IPS-11a (cell line): Measurements from ENCODE around the gene CACNA2D2.

Source experiments
- H3K4me3 ChIP-seq: one replicate; pipeline ENCODE4 v1.5.1; 2013; ENCODE audit warnings: low read depth, low read length, control low read depth

CACNA2D2 gene

DNA sequence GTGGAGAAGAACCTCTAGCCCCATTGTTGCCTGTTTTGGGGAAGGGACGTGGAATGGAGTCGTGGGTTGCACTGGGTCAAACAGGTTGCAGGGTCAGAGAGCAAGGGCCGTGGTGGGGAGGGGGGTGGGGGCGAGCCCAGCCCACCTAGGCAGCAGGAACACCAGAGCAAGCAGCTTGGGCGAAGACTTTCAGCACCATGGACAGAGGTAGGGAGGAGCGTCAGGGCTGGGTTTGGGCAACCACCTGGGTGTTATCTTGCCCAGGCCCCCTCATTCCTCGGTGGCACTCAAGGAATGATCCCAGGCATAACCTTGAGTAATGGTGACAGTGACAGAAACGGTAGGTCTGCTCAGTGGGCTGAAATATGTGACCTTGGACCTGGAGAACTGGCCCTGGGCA, 98.2 kb downstream of the CACNA2D2 start:
- H3K4me3 ChIP-seq: no peak overlapping the region

DNA sequence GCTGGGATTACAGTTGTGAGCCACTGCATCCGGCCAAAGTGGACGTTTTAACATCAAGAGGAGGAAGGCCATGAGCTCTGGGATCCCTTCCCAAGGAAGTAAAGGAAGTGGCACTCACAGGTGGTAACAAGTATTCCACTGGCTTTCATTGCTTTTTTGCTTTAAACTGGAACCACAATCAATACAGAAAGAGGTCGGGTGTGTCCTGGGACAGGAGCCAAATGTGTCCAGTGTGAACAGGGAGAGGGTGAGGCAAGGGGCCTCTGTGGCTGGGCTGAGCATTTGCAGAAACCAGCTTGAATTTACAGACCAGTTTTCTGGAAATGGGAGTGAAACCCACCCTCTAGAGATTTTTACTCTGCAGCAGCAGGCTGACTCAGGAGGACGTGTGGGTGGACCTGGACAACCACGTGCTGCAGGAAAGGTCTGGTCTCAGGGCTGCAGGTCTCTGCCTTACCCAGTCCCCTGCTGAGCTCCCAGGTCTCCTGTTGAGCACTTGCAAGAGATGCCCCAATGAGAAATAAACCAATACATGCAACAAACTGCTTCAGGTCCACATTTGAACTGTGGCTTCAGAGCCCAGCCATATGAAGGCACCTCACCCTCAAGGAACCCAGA, 101.3 kb downstream of the CACNA2D2 start:
- no peak overlapping the region for H3K4me3 ChIP-seq

DNA sequence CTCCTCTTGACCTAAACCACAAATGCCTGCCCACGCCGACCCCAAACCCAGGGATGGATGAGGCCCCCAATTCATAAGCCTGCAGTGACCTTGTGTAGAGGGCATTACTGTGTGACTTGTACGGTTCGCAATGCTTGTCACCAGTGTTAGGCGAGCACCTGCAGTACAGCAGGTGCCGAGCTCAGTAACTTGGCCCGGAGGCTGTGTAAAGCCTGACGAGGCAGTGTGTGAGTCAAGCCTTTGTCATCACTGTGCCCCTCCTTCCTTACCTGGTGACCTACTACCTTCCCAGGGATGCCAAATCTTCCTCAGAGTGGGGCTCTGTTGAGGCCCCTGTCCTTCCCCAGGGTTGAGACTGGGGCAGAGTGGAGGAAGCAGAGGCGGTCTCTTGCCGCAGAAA, 106.9 kb downstream of the CACNA2D2 start:
- no peak overlapping the region for H3K4me3 ChIP-seq

DNA sequence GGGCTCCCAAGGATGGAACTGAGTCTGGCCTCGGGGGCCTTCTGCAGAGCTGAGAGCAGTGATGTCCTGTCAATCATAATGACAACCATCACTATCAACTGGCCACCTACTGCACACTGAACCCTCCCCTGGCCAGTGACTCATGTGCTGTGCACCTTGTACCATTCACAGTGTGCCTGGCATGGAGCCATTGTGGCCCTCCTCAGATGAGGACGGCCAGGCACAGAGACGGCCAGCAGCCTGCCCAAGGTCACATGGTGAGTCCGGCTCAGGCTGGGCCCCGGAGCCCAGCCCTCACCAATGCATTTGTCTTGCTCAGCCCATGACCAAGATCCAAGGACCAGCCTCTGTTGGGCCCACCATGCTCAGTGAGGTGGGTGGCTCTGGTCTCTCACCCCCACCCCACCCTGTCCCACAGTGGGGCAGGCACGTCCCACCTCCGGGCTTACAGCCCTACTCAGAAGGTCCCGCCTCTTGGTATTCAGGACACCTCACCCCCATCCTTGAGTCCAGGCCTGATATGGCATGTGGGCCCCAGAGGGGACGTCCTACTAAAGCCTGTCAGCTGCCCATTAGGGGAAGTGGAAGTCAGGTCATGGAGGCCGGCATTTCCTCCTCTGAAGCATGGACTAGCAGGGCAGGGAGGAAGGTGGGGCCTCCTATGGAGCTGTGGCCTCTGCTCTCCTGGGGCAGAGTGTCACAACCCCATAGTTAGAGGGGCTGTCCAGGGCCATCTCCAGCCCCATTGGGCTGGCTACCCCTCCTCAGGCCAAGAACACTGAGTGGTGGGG, 108.2 kb downstream of the CACNA2D2 start:
- no peak overlapping the region for H3K4me3 ChIP-seq

DNA sequence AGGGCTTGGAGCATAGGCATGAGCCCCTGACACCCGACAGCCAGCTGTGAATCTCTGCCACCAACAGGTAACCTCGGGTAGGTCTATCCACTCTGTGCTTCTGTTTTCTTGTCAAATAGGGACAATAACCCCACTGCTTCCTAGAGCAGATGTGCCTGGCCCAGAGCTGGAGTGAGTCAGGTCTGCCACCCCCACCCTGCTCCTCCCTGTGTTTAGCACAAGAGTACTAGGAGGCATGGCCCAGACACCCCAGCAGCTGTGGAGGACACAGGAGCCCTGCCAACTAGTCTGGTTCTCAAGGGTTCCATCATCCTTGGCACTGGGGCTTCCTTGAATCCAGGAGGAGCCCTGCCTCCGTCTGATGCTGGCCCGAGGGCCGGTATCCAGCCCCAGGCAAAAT, 110.4 kb downstream of the CACNA2D2 start:
- no peak overlapping the region for H3K4me3 ChIP-seq

DNA sequence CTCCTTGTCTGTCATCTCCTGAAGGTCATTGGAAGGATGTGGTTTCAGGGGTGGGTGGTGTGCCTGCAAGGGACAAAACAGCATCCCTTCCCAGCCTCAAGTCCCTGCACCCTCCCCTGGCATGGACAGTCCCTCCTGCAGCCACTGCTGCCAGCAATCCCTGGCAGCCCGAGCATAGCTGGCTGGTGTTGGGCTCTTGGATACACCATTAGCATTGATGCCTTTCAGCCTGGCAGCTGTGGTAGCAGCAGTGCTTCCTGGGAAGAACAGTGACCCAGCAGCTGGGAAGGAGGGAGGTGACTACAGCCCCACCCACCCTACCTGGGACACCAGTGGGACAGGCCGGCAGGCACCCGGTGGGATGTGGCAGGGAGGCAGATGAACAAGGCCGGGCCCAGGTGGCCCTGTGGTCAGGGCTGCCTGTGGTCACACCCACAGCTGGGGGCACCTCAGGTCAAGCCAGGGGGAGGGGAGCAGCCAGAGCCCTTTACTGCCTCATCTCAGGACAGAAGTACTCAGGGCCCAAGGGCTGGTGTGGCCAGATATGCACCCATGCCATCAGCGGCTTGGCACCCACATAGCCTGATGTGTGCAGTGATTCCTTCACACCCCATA, 111.2 kb downstream of the CACNA2D2 start:
- H3K4me3 ChIP-seq: no peak overlapping the region

DNA sequence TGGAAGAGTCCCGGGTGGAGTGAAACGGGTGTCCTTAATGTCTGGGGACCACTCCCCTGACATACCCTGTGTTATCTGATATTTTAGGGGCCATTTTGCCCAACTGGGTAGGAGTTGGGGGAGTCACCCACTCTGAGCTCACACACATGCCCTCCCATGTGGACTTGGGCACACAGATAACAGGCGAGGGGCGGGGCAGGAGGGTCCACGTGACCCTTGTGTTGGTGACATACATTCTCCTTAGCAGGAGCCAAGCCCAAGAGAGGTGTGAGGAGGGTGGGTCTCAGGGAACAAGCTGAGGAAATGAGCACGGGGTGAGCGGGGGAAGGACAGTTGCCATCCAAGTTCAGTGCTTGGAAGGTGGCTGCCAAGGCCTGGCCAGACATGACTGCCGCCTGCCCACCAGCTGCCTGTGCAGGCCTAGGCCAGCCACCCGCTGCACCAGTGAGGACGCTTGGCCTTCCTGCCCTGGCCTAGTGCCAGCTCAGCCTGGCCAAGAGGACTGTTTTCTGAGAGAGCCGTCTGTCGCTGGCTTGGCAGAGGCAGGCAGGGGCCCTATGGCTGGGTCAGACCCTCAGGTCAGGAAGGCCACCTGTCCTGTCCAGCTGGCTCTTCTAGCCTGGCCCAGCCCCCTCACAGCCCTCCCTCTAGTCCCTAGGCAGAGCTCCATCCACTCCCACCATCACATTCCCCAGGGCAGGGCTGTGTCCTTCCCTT, 112.8 kb downstream of the CACNA2D2 start:
- H3K4me3 ChIP-seq: no peak overlapping the region

DNA sequence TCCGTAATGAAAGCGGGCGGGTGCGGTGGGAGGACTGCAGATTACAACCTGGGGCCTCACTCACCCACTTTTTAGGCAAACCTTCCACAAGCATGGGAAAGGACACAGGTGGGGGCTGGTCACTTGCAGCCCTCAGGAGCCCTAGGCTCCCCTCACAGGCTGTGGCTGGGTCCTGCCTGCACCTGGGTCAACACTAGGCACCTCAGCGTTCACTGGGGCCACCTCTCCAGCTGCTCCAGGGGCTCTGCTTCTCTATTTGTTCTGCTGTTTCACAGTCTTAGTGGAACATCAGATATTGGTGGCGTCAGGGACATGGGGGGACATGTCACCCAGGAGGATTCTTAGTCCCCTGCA, 114.0 kb downstream of the CACNA2D2 start:
- no peak overlapping the region for H3K4me3 ChIP-seq

DNA sequence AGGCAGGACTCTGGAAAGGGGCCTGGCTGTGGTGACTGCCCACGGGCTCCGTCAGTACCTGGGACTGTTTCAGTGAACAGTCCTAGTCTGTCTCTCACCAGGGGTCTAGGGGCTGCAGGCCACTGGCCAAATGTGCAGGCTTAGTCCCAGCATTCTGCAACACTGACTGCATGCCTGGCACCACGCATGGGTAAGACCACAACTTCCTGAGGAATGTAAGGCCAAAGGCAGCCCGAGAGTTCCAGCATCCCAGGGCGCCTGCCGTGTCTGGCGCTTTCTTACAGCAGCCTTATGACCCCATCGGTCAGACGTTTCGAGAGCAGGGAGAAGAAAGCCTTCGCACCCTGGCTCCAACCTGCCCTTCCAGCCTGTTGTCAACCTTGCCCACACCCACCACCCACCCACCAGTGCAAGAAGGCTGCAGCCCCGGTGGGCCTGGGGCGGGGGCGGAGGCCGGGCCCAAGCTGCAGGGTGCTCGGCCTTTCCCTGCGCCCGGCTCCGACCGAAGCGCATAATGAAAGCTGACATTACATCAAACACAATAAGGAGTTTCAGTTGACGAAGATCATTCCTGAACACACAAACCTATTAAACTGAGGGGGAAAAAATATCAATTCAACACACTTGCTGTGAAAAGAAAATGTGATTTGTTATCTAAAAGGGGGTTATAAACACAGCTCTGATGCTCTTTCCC, 114.6 kb downstream of the CACNA2D2 start:
- no peak overlapping the region for H3K4me3 ChIP-seq

DNA sequence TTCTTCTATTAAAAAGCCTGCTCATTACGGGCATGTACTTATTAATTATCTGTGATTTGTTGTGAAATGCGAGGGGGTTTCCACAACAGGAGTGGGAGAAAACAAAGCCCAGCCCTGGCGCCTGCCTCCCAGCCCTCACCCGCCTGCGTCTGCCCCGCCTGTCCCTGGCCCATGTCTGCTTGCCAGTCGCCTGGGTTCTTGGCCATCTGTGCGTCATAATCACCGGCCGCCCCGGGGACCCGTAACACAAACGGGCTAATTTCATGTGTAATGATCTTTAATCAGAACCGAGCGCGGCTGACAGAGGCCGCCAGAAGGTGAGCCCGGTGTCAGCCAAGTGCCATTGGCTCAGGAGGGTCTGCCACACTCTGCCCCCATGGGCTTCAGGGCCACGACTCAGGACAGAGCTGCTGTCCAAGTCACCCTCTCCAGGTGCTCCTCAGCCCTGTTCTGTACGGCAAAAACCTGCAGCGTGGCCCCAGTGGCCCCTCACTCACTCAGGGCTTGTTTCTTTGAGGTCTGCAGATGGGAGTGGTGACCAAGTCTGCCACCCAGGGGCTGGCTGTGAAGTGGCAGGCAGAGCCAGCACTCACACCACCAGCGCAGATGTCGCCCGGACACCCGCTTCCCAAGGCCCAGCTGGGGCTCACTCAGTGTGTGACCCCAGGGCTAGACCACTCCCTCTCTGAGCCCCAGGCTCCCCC, 115.3 kb downstream of the CACNA2D2 start:
- no peak overlapping the region for H3K4me3 ChIP-seq

DNA sequence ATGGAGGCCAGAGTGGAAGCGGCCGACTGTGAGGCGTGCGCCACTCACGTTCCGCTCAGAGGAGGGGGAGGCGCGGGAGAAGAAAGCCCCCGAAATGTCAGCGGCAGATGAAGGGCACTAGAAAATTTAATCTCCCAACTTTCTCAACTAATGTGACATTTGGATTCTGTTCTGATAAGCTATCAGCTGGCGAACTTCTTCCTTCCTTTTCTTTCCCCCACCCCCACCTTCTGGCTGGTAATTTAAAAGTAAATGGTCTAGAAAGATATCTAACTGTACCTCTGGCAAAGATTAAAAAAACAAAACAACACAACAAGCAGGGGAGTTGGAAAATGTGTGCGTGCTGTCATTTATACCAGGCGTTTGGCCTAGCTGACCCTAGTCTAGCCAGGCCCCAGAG, 117.7 kb downstream of the CACNA2D2 start:
- no peak overlapping the region for H3K4me3 ChIP-seq

DNA sequence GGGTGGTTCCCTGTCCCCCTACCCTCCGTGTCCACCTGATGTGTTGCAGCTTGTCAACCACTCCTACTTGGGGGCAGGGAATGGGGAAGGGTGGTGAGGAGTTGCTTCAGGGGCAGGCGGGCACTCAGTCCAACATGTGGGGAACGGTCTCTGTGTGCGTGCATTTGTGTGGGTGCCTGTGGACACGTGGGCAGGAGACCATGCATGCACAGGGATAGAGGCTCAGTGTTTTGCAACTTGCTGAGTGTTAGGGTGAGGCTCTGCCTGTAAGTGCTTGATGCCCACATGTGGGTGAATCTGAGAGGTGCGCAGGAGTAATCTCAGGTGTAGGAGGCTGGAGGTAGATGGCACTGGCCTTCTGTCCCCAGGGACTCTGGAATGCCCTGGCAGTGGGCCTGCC, 119.7 kb downstream of the CACNA2D2 start:
- no peak overlapping the region for H3K4me3 ChIP-seq

DNA sequence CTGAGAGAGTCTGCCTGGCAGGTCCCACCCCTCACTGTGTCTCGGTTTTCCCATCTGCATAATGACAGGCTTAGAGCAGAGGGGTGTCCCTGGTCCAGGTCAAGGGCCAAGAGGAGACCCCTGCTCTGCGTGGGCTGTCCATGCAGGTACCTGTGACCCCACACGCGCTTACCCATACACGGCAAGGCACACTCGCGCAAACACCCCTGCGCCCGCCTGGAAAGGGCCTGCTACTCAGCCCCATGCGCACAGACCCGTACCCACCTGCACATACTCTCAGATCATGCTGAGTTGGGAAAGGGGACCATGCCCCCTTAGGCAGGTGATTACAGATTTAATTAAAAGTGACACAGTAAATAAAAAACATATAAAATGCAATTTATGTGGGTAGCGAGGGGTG, 120.7 kb downstream of the CACNA2D2 start:
- no peak overlapping the region for H3K4me3 ChIP-seq

DNA sequence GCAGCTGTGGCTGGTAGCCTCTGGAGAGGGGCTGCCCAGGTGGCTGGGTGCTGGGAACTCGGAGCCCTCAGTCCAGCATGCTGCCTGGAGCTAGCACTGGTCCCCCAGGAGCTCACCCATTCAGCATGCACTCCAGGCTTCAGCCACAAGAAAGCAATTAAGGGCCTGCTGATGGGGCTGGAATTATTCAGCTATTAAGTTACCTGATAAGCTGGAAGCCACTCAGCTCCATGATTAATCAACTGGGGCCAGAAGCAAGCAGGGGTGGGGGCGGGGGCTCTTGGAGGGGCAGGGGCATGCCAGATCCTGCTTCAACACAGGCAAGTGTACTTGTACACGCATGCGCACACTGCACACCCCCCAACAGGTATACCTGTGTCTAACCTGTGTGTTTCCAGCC, 122.1 kb downstream of the CACNA2D2 start:
- no peak overlapping the region for H3K4me3 ChIP-seq

DNA sequence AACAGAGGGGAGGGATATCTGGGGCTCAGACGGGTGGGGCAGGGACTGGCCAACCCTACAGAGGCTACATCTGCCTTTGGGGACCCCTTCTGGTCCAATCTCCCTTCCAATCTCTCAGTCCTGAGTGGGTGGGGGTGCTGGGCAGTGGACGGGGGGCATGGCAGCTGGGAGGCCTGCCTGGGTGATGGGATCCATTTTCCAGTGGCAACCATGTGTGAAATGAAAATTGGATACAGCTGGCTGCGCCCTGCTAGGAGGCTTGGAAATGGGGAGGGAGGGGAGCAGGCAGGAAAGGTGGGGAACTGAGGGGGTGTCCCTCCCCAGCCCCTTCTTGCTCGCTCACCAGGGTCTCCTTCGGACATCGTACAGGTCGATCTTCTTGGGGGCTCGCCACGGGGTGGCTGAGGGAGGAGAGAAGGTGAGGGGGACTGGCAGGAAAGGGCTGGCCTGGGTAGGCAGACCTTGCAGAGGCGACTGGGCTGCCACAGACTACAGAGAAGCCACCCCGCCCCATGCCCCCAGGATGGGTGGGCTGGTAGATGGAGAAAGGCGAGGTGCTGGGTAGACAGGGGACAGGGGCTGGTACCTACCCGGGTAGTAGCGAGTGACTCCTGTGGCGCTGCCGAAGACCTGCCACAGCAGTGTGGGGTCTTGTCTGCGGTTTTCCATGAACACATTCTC, 122.9 kb downstream of the CACNA2D2 start:
- H3K4me3 ChIP-seq: no peak overlapping the region

DNA sequence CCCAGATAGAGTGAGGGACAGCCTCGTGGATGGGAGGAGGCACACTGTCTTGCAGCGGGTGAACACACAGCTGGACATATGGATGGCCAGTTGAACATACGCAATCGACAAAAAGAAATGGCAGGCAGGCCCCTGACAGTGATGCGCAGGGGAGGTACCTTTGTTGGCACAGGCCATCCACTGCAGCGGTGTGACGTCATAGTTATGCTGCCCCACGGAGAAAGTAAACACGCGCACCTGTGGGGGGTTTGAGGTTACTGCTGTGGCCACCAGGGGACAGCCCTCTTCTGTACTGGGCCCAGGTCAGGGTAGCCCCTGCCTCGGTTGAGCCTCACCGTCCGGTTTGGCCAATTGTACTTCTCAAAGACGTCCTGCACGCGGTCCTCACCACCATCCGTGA, 124.7 kb downstream of the CACNA2D2 start:
- H3K4me3 ChIP-seq: no peak overlapping the region

DNA sequence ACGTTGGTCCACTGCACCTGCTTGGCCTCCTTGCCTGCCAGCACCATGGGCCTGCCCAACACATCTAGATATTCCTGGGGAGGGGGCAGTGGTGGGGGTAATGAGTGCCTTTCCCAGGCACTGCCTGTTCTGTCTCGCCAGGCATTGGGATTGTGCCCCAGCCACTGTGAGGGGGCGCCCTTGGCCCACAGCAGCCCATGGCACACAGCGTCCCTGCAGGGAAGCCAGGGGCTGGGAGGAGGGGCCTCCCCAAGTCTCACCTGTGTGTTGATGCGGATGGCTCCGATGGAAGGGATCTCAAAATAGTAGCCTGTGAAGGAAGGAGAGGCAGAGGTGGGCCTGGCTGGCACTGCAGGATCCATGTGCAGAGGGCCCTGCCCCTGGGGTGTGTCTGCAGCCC, 125.4 kb downstream of the CACNA2D2 start:
- H3K4me3 ChIP-seq: no peak overlapping the region

DNA sequence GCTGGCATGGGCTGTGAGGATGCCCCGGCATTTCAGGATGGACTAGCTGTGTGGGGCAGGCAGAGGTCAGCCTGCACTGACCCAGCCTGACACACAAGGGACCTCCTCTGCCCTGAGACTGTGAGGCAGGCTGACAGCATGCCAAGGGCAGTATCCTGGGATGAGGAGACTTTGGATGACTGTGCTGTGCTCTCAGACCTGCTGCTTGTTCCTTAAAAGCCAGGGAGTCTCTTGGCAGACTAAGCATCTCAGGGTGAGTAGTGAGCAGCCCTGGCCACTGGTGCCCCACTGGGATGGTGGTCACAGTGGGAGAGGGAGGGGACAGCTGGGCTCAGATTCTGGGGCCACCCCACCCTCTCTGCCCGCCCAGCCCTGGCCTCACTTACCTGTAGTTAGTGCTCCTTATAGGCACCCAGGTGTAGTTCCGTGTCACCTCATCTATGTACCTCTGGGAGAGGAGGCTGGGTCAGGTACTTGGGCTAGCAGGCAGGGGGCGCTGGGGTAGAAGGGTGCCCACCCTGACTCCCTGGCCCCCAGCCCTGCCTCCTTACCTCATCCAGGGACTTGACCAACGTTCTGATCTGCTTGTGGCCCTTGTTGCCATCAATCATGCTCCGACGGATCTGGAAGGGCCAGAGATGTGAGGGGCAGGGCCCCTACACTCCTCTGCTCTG, 128.0 kb downstream of the CACNA2D2 start:
- H3K4me3 ChIP-seq: no peak overlapping the region
